Measurements from ENCODE around the gene TMEM143. TPM values are rescaled to one million over a fixed set of nuclear protein-coding genes. Genes with fewer than 3 reads are reported as not detected.
"Not testable (repeated sequence)": the region's sequence is repeated elsewhere in the genome, so short reads cannot be mapped to it uniquely, and the experiment has no call there.

TMEM143 gene
- total RNA-seq, 4 donors from 2014 or later: 3.2 to 9.3 (median 6.2) TPM

DNA sequence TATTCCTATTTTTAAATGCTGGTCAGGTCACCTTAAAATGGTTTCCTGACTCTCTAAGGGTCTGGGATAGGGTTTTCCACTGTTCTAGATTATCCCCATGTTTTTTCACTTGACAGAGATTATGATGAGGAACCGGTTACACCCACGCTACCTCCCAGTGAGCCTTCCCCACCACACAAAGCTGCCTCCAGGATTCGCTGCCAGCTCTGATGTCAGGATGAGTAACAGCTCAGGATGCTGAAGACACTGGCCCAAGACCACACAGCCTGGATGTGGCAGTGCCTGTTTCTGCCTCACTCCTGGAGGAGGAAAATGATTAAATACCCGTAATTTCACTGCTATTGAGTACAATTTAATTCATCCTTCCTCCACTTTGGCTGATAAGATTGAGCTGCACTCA, 70.9 kb downstream of the TMEM143 start:
- WGBS, 2 donors: 36 to 69% methylated on average over 3 to 4 of the region's 4 CpGs
- TF ChIP-seq, protein P1, sequence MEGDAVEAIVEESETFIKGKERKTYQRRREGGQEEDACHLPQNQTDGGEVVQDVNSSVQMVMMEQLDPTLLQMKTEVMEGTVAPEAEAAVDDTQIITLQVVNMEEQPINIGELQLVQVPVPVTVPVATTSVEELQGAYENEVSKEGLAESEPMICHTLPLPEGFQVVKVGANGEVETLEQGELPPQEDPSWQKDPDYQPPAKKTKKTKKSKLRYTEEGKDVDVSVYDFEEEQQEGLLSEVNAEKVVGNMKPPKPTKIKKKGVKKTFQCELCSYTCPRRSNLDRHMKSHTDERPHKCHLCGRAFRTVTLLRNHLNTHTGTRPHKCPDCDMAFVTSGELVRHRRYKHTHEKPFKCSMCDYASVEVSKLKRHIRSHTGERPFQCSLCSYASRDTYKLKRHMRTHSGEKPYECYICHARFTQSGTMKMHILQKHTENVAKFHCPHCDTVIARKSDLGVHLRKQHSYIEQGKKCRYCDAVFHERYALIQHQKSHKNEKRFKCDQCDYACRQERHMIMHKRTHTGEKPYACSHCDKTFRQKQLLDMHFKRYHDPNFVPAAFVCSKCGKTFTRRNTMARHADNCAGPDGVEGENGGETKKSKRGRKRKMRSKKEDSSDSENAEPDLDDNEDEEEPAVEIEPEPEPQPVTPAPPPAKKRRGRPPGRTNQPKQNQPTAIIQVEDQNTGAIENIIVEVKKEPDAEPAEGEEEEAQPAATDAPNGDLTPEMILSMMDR (IDR thresholded peaks at IDR 0.05): no peak
- no peak for TF ChIP-seq POLR2A (IDR thresholded peaks at IDR 0.05)

DNA sequence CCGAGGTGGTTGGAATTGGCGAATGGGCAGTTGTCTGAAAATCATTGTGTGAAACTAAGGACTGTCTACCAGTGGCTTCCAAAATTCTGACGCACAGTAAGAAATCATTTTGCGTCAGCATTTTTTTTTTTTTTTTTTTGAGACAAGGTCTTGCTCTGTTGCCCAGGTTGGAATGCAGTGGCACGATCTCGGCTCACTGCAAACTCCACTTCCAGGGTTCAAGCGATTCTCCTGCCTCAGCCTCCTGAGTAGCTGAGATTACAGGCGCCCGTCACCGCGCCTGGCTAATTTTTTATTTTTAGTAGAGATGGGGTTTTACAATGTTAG, 72.3 kb downstream of the TMEM143 start:
- peak overlapping the region in 1 of 4 donors; percentile 61 for H3K4me3 ChIP-seq
- intact Hi-C loops (cut with DNase I); H3K27ac ChIP-seq; H3K9me3 ChIP-seq; DNase-seq; H3K36me3 ChIP-seq: not testable (repeated sequence)
- 23 to 30% methylated on average over 7 to 11 of the region's 11 CpGs for WGBS, 2 donors
- H3K27me3 ChIP-seq: peaks cover 0 to 30% (median 0%) of the 10 kb centered on the region in 4 donors
- H3K4me1 ChIP-seq: peaks cover 10 to 17% (median 14%) of the 10 kb centered on the region in 3 donors

More for the DNA sequence above, 70.9 kb downstream of the TMEM143 start:
- DNase-seq: no peak
- H3K27me3 ChIP-seq: peaks cover 0 to 30% (median 0%) of the 10 kb centered on the region in 4 donors
- H3K36me3 ChIP-seq: no peaks in the 10 kb centered on the region
- intact Hi-C loops (cut with DNase I): no loop called here
- peaks cover 10 to 17% (median 14%) of the 10 kb centered on the region in 3 donors for H3K4me1 ChIP-seq
- no peaks in the 10 kb centered on the region for H3K9me3 ChIP-seq
- H3K4me3 ChIP-seq: no peak overlapping the region
- no peak overlapping the region for H3K27ac ChIP-seq

DNA sequence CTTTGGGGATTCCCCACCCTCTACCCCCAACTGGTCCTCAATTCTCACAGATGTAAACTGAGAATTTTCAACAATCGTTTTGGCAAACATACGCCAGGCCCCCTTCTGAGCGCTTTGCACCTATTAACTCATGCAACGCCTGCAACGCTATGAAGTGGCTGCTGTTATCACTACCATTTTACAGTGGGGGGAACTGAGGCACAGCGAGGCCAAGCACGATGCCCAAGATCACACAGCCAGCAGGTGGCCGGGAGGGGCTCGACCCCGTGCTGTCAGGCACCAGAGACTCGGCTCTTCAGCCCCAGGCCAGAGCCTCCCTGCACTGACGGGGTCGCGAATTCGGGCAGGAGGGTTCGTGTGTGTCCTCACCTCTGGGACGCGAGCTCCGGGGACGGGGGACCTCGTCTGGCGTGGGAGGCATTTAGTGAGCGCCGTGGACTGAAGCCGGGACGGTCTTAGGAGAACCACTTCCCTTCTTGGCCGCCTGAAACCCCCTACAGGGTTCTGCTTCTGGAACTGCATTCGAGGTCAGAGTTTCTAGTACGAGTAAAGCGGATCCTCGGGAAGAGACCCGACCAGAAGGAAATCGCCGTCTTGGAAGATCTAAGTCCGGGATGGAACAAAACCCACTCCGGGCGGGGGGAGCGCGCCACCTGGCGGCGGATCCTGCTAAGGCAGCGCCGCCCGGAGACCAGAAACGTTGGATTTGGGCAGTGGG, 72.8 kb downstream of the TMEM143 start:
- peaks cover 10 to 17% (median 14%) of the 10 kb centered on the region in 3 donors for H3K4me1 ChIP-seq
- H3K27ac ChIP-seq: peak overlapping the region in 1 of 4 donors; percentile 33
- H3K9me3 ChIP-seq: peaks cover 0 to 14% (median 4%) of the 10 kb centered on the region in 3 donors
- TF ChIP-seq, protein P1 (IDR thresholded peaks at IDR 0.05): peak; percentile 84 to 98 (median 94)
- no peak for TF ChIP-seq POLR2A (IDR thresholded peaks at IDR 0.05)
- H3K36me3 ChIP-seq: peaks cover 0 to 2% (median 0%) of the 10 kb centered on the region in 3 donors
- intact Hi-C loops (cut with DNase I): no loop called here
- H3K27me3 ChIP-seq: peaks cover 0 to 30% (median 0%) of the 10 kb centered on the region in 4 donors
- DNase-seq: no peak
- 0 to 6% methylated on average over 4 to 6 of the region's 45 CpGs for WGBS, 2 donors
- peak overlapping the region; percentile 22 to 61 (median 38) for H3K4me3 ChIP-seq

DNA sequence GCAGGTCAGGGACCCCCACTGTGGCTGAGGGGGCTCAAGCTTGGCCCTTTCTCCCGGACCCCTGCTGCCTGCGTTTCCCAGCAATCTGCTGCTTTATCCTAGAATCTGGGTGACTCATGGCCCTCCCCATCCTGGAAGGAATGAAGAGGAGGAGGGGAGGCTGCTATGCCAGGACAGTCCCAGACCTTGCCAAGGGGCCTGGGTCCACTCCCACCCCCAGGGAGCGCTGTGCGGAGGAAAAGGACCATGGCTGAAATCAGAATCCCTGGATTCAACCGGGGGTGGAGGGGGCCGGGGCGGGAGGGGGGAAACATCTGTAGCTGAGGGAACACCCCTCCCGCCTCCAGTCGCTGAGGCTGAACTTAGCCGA, 73.4 kb downstream of the TMEM143 start:
- intact Hi-C loops (cut with DNase I): no loop called here
- H3K4me3 ChIP-seq: peak overlapping the region in 3 of 4 donors; percentile 33 to 61 (median 42)

DNA sequence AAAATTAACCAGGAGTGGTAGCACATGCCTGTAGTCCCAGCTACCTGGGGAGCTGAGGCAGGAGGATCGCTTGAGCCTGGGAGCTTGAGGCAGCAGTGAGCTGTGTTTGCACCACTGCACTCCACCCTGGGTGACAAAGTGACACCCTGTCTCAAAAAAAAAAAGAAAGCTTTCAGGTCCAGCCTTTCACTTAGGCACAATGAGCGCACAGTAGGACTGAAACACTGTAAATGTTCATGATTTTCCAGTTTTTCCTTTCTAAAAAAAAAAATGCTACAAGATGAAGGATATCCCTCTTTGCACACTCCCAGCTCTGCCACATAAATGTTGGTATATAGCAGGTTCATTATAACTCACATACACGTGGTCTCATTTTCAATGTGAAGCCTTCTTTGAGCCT, 76.0 kb downstream of the TMEM143 start:
- DNase-seq: no peak
- Histone ChIP-seq H3K4me3 (no peak overlapping the region), H3K9me3 (peaks cover 0 to 25% (median 12%) of the 10 kb centered on the region in 3 donors), H3K27me3 (peaks cover 0 to 17% (median 0%) of the 10 kb centered on the region in 4 donors), H3K4me1 (peaks cover 10 to 17% (median 14%) of the 10 kb centered on the region in 3 donors), H3K36me3 (peaks cover 0 to 3% (median 0%) of the 10 kb centered on the region in 3 donors), H3K27ac (no peak overlapping the region)
- no peak for TF ChIP-seq POLR2A (IDR thresholded peaks at IDR 0.05)
- TF ChIP-seq, protein P1 (IDR thresholded peaks at IDR 0.05): no peak
- intact Hi-C loops (cut with DNase I): no loop called here
- 85 to 88% methylated on average over 3 of the region's 3 CpGs for WGBS, 2 donors

More for the DNA sequence above, 73.4 kb downstream of the TMEM143 start:
- Histone ChIP-seq H3K27me3 (peaks cover 0 to 26% (median 0%) of the 10 kb centered on the region in 4 donors), H3K27ac (no peak overlapping the region), H3K9me3 (peaks cover 0 to 14% (median 4%) of the 10 kb centered on the region in 3 donors), H3K36me3 (peaks cover 0 to 3% (median 0%) of the 10 kb centered on the region in 3 donors), H3K4me1 (peaks cover 10 to 17% (median 14%) of the 10 kb centered on the region in 3 donors)
- no peak for DNase-seq
- TF ChIP-seq, protein P1 (IDR thresholded peaks at IDR 0.05): no peak
- no peak for TF ChIP-seq POLR2A (IDR thresholded peaks at IDR 0.05)
- 0 to 25% methylated on average over 4 to 8 of the region's 10 CpGs for WGBS, 2 donors

Measured in esophagus squamous epithelium (tissue), 5 donors.